Peyer's patch (tissue), 4 donors: Measurements from ENCODE around the gene SEMA3G.

Experiments used
- POLR2A ChIP-seq, 2 donors: fragments of 450-650 bp; IDR thresholded peaks; one replicate each; pipeline ENCODE4 v1.5.1; 2017; ENCODE audit warnings: antibody characterized with exemption in 2 of 2, mild to moderate bottlenecking in 2 of 2, moderate library complexity in 2 of 2
- TF ChIP-seq, protein P1 (sequence below), 6 experiments: fragments of 450-650 bp in 4 of 6; fragments of 200-600 bp in 2 of 6; sonication (generic) in 1 of 6; IDR thresholded peaks; one replicate each; pipeline ENCODE4 v1.5.1; 2017 to 2019; ENCODE audit warnings: antibody characterized with exemption in 6 of 6, mild to moderate bottlenecking in 3 of 6, moderate library complexity in 1 of 6

- TF ChIP-seq, protein P1, sequence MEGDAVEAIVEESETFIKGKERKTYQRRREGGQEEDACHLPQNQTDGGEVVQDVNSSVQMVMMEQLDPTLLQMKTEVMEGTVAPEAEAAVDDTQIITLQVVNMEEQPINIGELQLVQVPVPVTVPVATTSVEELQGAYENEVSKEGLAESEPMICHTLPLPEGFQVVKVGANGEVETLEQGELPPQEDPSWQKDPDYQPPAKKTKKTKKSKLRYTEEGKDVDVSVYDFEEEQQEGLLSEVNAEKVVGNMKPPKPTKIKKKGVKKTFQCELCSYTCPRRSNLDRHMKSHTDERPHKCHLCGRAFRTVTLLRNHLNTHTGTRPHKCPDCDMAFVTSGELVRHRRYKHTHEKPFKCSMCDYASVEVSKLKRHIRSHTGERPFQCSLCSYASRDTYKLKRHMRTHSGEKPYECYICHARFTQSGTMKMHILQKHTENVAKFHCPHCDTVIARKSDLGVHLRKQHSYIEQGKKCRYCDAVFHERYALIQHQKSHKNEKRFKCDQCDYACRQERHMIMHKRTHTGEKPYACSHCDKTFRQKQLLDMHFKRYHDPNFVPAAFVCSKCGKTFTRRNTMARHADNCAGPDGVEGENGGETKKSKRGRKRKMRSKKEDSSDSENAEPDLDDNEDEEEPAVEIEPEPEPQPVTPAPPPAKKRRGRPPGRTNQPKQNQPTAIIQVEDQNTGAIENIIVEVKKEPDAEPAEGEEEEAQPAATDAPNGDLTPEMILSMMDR (IDR thresholded peaks at IDR 0.05) = no peak
- no peak for TF ChIP-seq POLR2A (IDR thresholded peaks at IDR 0.05)
Measured at GRCh38 chr3:52432691-52433141, 12.2 kb downstream of the SEMA3G start.
